ENCODE measurements around the gene SHC3. TPM values are rescaled to one million over a fixed set of nuclear protein-coding genes. Genes with fewer than 3 reads are reported as not detected.

SHC3 gene
- polyA plus RNA-seq, 1 donor from 2014 or later, result not detected

DNA sequence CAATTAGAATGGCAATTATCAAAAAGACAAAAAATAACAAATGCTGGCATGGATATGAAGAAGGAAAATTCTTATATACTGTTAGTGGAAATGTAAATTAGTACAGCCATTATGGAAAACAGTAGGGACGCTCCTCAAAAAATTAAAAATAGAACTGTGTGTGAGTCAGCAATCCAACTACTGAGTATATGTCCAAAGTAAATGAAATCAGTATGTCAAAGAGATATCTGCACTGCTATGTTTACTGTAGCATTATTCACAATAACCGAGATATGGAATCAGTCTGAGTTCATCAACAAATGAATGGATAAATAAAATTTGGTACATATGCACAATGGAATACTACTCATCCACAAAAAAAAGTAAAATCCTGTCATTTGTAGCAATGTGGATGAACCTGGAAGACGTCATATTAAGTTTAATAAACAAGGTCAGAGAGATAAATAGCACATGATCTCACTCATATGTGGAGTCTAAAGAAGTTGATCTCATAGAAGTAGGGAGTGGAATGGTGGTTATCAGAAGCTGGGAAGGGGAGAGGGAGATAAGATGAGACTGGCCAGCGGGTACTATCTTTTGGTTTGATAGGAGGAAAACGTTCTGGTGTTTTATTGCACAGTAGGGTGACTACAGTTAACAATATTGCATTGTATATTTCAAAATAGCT is 16.6 kb upstream of the SHC3 start:
- peaks cover 5 to 15% (median 7%) of the 10 kb centered on the region in 3 donors for H3K9me3 Mint-ChIP-seq
- H3K4me1 Mint-ChIP-seq, result no peaks in the 10 kb centered on the region
- H3K36me3 Mint-ChIP-seq, result peaks cover 5% of the 10 kb centered on the region
- no peak overlapping the region for H3K4me3 Mint-ChIP-seq
- no peak overlapping the region for H3K27ac Mint-ChIP-seq
- peaks cover 4% of the 10 kb centered on the region for H3K27me3 Mint-ChIP-seq

DNA sequence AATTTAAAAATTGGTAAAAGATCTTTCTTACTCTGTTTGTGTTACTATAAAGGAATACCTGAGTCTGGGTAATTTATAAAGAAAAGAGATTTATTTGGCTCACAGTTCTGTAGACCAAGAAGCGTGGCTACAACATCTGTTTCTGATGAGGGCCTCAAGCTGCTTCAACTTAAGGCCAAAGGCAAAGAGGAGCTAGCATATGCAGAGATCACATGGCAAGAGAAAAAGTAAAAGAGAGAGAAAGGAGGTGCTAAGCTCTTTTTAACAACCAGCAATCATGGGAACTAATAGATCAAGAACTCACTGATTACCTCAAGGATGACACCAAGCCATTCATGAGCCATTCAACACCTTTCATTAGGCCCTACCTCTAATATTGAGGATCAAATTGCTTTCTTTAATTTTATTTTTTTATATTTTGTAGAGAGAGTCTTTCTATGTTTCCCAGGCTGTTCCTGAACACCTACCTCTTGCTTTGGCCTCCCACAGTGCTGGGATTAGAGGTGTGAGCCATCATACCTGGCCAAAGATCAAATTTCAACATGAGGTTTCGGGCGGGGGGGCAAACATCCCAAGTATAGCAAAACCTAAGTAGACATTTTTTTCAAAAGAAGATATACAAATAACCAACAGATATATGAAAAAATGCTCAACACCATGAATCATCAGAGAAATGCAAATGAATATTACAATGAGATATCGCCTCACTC is 16.0 kb upstream of the SHC3 start:
- Mint-ChIP-seq H3K27me3 (peaks cover 4% of the 10 kb centered on the region), H3K9me3 (peaks cover 5 to 15% (median 7%) of the 10 kb centered on the region in 3 donors)

DNA sequence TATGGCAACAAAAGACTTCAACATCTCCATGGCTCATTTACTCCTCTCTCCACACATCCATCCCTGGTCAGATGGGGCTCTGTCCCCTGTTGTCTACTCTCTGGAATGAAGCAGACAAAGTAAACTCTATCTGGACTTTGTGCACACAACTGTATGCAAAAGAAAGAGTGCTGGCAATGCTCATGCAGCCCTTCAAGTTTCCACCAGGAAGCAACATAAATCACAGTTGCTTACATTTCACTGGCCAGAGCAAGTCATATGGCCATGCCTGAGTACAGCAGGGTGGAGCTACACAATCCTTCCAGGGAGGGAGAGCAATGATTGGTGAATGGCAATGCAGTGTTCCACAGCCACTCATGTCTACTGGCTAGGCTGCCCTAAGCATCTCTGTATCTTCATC is 12.4 kb upstream of the SHC3 start:
- Mint-ChIP-seq H3K27ac (no peak overlapping the region), H3K4me1 (no peaks in the 10 kb centered on the region), H3K4me3 (no peak overlapping the region)

More for the DNA sequence above, 16.0 kb upstream of the SHC3 start:
- H3K4me3 Mint-ChIP-seq, result no peak overlapping the region
- H3K27ac Mint-ChIP-seq, result no peak overlapping the region
- peaks cover 5% of the 10 kb centered on the region for H3K36me3 Mint-ChIP-seq
- no peaks in the 10 kb centered on the region for H3K4me1 Mint-ChIP-seq

DNA sequence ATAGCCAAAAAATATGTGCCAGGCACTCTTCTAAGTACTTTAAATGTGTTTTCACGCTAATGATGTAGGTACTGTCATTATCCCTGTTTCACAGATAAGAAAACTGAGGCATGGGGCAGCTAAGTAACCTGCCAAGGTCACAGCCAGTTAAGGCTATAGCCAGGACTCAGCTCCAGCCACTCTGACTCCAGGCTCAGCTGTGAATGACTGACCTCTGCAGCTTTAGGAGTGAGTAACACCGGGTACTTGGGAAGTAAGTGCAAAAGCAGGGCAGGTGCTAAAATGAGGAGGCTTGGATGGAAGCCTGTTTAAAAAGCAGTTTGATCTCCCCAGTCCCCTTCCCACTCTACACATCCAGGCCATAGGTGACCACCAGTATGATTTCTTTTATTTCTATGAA is 10.6 kb upstream of the SHC3 start:
- no peaks in the 10 kb centered on the region for H3K36me3 Mint-ChIP-seq
- no peak overlapping the region for H3K4me3 Mint-ChIP-seq
- H3K27ac Mint-ChIP-seq, result no peak overlapping the region
- no peaks in the 10 kb centered on the region for H3K4me1 Mint-ChIP-seq
- peaks cover 4% of the 10 kb centered on the region for H3K27me3 Mint-ChIP-seq
- H3K9me3 Mint-ChIP-seq, result peaks cover 2 to 5% (median 5%) of the 10 kb centered on the region in 3 donors

More for the DNA sequence above, 12.4 kb upstream of the SHC3 start:
- H3K9me3 Mint-ChIP-seq, result peaks cover 3 to 5% (median 3%) of the 10 kb centered on the region in 3 donors
- peaks cover 3% of the 10 kb centered on the region for H3K36me3 Mint-ChIP-seq
- peaks cover 4% of the 10 kb centered on the region for H3K27me3 Mint-ChIP-seq

DNA sequence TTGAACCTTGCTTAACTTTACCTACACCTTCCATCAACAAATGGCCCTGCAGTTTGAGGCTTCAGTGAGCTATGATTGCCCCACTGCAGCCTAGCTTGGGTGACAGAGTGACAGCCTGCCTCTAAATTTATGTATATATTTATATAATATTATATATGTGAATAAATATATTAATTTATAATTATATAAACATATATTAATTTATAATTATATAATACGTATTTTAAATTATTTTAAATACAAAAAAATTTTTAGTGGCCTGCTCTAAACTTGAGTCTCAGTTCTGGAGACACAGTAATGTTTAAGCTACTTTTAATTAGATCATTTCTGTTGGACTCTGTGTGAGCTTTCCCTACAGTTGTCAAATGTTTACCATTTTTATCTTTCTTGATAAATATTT is 9.3 kb upstream of the SHC3 start:
- H3K4me1 Mint-ChIP-seq, result no peaks in the 10 kb centered on the region
- peaks cover under 1% of the 10 kb centered on the region for H3K36me3 Mint-ChIP-seq
- no peak overlapping the region for H3K4me3 Mint-ChIP-seq
- H3K27me3 Mint-ChIP-seq, result peaks cover 4% of the 10 kb centered on the region
- H3K9me3 Mint-ChIP-seq, result peaks cover 0 to 5% (median 5%) of the 10 kb centered on the region in 3 donors
- no peak overlapping the region for H3K27ac Mint-ChIP-seq

DNA sequence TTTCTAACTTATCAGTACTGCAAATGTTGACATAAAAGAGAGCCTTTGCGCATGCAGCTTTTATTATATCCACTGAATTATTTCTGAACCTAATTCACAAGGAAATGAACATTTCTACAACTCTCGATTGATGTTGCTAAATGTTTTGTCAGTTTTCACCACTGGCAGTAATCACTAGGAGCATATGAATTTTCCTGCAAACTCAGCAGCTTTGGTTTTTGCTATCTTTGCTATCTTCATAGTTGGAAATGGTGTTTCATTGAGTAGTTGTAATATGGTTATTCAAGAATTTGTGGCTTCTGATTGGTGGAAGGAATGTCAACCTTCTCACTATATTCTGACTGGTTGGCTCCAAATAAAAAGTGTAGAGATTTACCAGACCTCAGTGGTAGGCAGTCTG is 8.9 kb upstream of the SHC3 start:
- Mint-ChIP-seq H3K4me1 (no peaks in the 10 kb centered on the region), H3K27ac (no peak overlapping the region), H3K27me3 (peaks cover 4% of the 10 kb centered on the region), H3K36me3 (peaks cover 4% of the 10 kb centered on the region), H3K9me3 (peaks cover 0 to 2% (median 2%) of the 10 kb centered on the region in 3 donors), H3K4me3 (no peak overlapping the region)

DNA sequence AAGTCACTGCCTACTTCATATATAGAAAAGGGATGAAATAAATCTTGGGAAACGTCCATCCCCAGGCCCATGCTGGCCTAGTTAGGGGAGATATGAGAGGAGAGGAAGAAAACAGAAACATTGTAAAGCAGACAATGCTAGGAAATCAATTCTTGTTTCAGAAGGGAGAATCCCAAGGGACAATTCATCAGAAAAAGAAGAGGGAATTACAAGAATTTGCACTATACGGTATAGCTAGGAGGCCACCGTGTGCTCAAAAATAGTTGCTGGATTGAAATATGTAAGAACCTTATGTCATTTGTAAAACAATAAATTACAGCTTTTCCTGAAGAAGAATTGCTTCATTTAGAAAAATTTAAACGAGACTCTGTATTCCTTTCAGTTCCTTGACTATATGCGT is 8.3 kb upstream of the SHC3 start:
- Mint-ChIP-seq H3K4me1 (no peaks in the 10 kb centered on the region), H3K27me3 (peaks cover 7% of the 10 kb centered on the region), H3K36me3 (peaks cover 4% of the 10 kb centered on the region), H3K9me3 (peaks cover 0 to 2% (median 0%) of the 10 kb centered on the region in 3 donors), H3K4me3 (no peak overlapping the region), H3K27ac (no peak overlapping the region)

DNA sequence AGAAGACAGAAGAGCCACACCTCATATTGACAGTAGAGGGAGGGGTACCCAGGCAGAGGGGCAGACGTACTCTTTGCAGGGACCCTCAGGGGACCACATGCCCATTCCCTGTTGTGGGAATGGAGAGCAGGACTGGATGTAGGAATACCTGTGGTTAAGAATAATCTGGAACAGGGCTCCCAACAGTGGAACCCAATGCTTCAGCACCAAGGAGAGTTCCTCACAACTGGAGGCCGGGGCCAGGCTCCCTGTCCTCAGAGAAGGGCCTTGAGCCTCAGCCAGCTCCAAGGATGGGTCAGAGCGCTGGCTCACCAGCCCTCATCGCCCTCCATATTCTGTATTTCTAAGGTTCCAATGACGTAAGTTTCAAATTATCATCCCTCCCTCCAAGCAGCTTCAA is 7.4 kb upstream of the SHC3 start:
- peaks cover 0 to 2% (median 0%) of the 10 kb centered on the region in 3 donors for H3K9me3 Mint-ChIP-seq
- H3K27ac Mint-ChIP-seq, result no peak overlapping the region
- no peak overlapping the region for H3K4me3 Mint-ChIP-seq
- H3K4me1 Mint-ChIP-seq, result peaks cover 0 to 2% (median 0%) of the 10 kb centered on the region in 3 donors
- peaks cover 10% of the 10 kb centered on the region for H3K27me3 Mint-ChIP-seq
- H3K36me3 Mint-ChIP-seq, result peaks cover 8% of the 10 kb centered on the region

DNA sequence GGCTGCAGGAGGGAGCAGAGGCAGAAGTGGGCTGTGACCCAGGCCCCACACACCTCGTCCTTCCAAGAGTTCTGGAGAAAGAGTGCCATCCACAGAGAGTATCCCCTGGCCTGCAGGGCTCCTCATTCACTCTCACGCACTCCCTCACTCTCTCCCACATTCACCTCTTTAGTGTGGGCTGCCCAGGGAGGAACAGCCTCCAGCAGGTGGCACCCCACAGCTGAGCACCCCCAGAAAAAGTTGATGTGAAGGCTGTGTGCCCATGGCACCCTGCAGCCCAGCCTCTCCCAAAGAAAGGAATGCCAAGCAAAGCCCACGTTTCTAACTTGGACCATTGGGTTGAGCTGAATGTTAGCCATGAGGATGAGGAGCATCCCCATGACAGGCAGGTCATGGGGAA is 4.5 kb upstream of the SHC3 start:
- H3K36me3 Mint-ChIP-seq, result peaks cover 10% of the 10 kb centered on the region
- H3K27me3 Mint-ChIP-seq, result peaks cover 34% of the 10 kb centered on the region

DNA sequence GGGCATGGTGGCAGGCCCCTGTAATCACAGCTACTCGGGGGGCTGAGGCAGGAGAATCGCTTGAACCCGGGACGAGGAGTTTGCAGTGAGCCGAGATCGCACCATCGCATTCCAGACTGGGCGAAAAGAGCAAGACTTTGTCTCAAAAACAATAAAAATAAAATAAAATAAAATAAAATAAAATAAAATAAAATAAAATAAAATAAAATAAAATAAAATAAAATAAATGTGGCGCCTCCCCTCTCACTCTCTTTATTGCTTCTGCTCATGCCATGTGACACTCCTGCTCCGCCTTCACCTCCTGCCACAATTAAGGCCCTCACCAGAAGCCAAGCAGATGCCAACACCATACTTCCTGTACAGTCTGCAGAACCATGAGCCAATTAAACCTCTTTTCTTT is 3.8 kb upstream of the SHC3 start:
- Mint-ChIP-seq H3K4me1 (peaks cover 6 to 13% (median 8%) of the 10 kb centered on the region in 3 donors), H3K36me3 (peaks cover 10% of the 10 kb centered on the region), H3K9me3 (peaks cover 0 to 2% (median 0%) of the 10 kb centered on the region in 3 donors), H3K4me3 (no peak overlapping the region), H3K27ac (no peak overlapping the region), H3K27me3 (peaks cover 36% of the 10 kb centered on the region)

More for the DNA sequence above, 4.5 kb upstream of the SHC3 start:
- Mint-ChIP-seq H3K27ac (no peak overlapping the region), H3K9me3 (peaks cover 0 to 2% (median 0%) of the 10 kb centered on the region in 3 donors), H3K4me1 (peaks cover 6 to 13% (median 8%) of the 10 kb centered on the region in 3 donors), H3K4me3 (no peak overlapping the region)

DNA sequence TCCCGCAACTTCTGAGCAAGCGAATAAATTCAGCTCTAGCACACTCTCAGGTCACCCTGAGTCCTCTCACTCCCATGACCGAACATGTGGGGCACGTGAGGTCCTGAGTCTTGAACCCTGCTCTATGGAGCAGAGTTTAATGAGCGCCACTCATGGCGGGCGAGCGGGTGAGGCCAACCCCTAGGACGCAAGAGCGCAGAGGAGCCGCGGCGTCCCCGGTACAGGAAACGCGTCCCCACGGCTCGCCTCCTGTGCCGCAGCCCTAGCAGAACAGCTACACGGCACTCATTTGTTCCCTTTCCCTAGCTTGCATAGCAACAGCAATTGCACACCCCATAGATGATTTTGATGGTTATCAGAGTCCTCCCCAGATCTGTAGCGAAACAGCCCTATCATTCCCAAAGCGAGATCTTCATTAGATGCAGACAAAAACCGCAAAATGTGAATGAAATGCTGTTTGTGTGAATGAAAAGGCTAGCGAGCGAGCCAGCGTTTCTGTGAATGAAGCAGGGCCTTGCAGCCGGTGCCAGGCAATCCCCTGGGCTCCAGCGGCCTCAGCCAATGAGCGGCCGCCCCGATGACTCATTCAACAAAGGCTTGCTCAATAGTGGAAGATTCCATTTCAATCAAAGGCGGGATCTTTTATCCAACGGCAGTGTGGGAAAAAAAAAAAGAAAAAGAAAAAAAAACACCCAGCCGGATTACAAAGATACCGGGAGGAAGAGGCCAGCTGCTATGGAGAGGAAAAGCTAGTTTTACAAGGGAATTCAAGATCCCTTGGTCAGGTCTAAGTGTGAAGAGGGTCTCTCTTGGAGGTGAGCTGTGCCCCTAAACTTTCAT is 1.5 kb upstream of the SHC3 start:
- no peaks in the 10 kb centered on the region for H3K9me3 Mint-ChIP-seq
- H3K36me3 Mint-ChIP-seq, result peaks cover 10% of the 10 kb centered on the region
- peaks cover 6 to 13% (median 8%) of the 10 kb centered on the region in 3 donors for H3K4me1 Mint-ChIP-seq
- peak overlapping the region in 3 of 4 donors; percentile 18 to 58 (median 51) for H3K4me3 Mint-ChIP-seq
- H3K27me3 Mint-ChIP-seq, result peaks cover 52% of the 10 kb centered on the region
- no peak overlapping the region for H3K27ac Mint-ChIP-seq

DNA sequence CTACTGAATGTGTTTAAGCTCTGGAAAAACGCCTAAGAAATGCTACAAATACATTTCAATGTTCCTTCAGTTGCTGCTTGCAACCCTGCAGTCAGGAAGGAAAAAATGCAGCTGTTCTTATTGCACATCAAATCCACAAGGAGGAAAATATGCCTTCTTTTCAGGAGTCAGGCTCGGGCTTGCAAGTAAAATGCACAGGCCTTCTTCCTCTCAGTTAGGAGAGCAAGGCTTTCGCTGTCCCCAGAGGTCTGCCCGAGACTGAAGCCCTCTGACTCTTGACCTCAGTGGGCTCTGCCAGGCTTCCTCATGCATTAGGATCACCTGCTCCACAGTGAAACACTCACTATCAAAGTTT is 899 bp upstream of the SHC3 start:
- Mint-ChIP-seq H3K9me3 (no peaks in the 10 kb centered on the region), H3K36me3 (peaks cover 10% of the 10 kb centered on the region), H3K27ac (peak overlapping the region in 1 of 3 donors; percentile 36), H3K4me3 (peak overlapping the region in 2 of 4 donors; percentile 51 to 58), H3K27me3 (peaks cover 52% of the 10 kb centered on the region), H3K4me1 (peaks cover 6 to 13% (median 8%) of the 10 kb centered on the region in 3 donors)

DNA sequence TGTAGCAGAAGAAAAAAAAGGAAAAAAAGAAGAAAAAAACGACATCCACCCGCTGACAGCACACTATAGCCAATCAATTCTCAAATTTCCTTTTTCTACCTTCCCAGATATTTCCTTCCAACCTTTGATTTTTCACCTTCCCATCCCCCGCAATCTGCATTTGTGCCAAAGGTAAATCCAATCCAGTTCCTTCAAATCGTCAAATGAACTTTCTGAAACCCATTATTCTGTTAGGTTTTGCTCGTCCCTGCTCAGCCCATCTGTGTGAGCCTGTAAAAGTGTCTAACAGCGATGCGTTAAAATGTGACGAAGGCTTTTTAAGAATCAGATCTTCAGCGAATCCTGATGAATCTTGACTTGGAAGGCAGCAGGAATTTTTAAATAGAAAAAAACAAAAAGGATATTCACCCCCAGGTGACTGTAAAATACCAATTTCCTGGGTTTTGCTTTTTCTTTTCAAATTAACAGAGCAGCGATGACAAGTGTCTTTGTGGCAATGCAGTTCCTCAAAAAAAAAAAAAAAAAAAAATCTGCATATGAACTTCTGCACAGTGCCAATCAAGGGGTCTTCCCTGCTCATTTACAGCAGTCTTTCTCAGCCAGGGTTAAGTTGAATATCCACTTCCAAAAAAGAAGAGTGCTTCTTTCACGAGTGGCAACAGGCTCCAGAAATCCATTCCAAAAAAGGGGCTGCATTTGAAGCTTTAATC is 367 bp upstream of the SHC3 start:
- Mint-ChIP-seq H3K27ac (peak overlapping the region in 1 of 3 donors; percentile 36), H3K27me3 (peaks cover 52% of the 10 kb centered on the region), H3K9me3 (no peaks in the 10 kb centered on the region), H3K36me3 (peaks cover 10% of the 10 kb centered on the region), H3K4me1 (peaks cover 6 to 13% (median 8%) of the 10 kb centered on the region in 3 donors), H3K4me3 (peak overlapping the region in 1 of 4 donors; percentile 24)
